ENCODE measurements around the gene DUSP2.

- TF ChIP-seq CTCF (IDR thresholded peaks at IDR 0.05) (no peak), POLR2A (IDR thresholded peaks at IDR 0.05) (no peak)
These were observed 41.3 kb downstream of the DUSP2 start for GRCh38 chr2:96103761-96104486.

Data from heart left ventricle (tissue), 13 donors.